Lung (tissue), 12 donors: Measurements from ENCODE around the gene FHAD1. TPM values are rescaled to one million over a fixed set of nuclear protein-coding genes. Genes with fewer than 3 reads are reported as not detected.

Experiments
- ATAC-seq: fragments of 200-7000 bp; cut with Tn5 transposase; one replicate; pipeline ENCODE4 v1.9.1; 2020; ENCODE audit warnings: moderate number of reproducible peaks; ENCODE audit not compliant: insufficient read depth, low FRiP score
- DNase-seq, 3 donors: peaks; one replicate each; pipeline ENCODE4 v3.0.0-alpha.2; 2013 to 2017
- H3K27ac ChIP-seq, 2 donors: one replicate each; pipeline ENCODE4 v1.5.1; 2013; ENCODE audit warnings: mild to moderate bottlenecking in 2 of 2, moderate library complexity in 2 of 2, control low read depth in 1 of 2, inconsistent platforms in 1 of 2, low read depth in 1 of 2, low read length in 1 of 2
- H3K27me3 ChIP-seq, 3 donors: one replicate each; pipeline ENCODE4 v1.5.1; 2013; ENCODE audit warnings: low read length in 2 of 3; ENCODE audit not compliant: control insufficient read depth in 3 of 3, insufficient read depth in 3 of 3
- H3K36me3 ChIP-seq, 4 donors: one replicate each; pipeline ENCODE4 v1.5.1; 2013; ENCODE audit warnings: low read length in 4 of 4, mild to moderate bottlenecking in 1 of 4, moderate library complexity in 1 of 4; ENCODE audit not compliant: control insufficient read depth in 4 of 4, insufficient read depth in 4 of 4
- H3K4me1 ChIP-seq, 5 donors: one replicate each; pipeline ENCODE4 v1.5.1; 2013; ENCODE audit warnings: low read length in 5 of 5, mild to moderate bottlenecking in 2 of 5, moderate library complexity in 1 of 5; ENCODE audit not compliant: control insufficient read depth in 5 of 5, insufficient read depth in 5 of 5
- H3K4me3 ChIP-seq: one replicate; pipeline ENCODE4 v1.5.1; 2013; ENCODE audit warnings: mild to moderate bottlenecking, control low read depth, moderate library complexity
- H3K9ac ChIP-seq, 2 donors: one replicate each; pipeline ENCODE4 v1.5.1; 2013; ENCODE audit warnings: low read length in 2 of 2, control low read depth in 1 of 2; ENCODE audit not compliant: insufficient read depth in 1 of 2
- H3K9me3 ChIP-seq, 4 donors: one replicate each; pipeline ENCODE4 v1.5.1; 2013; ENCODE audit warnings: low read length in 3 of 4, mild to moderate bottlenecking in 1 of 4, moderate library complexity in 1 of 4; ENCODE audit not compliant: control insufficient read depth in 4 of 4, insufficient read depth in 3 of 4
- WGBS, 2 donors: extraction: QIAGEN DNeasy Blood & Tissue Kit; methylation state at CpG; one replicate each; pipeline ENCODE4 v1.1.7; 2013; 5-methylcytosine and 5-hydroxymethylcytosine counted together
- polyA plus RNA-seq, 2 donors: library from polyadenylated mRNA; stranded (reverse); fragments of 200-250 nt; gene quantifications; one replicate each; pipeline ENCODE4 v1.2.1, GENCODE V29; 2013
- total RNA-seq, 2 donors: library from RNA; depleted of rRNA in 1 of 2; stranded (reverse); fragments of >200 nt in 1 of 2; gene quantifications; one replicate each; pipeline ENCODE4 v1.2.1, GENCODE V29; 2014 to 2021
- TF ChIP-seq, protein P1 (sequence below): IDR thresholded peaks from 2 replicates; pipeline ENCODE4 v1.5.1; 2012; ENCODE audit warnings: mild to moderate bottlenecking; ENCODE audit errors: control extremely low read depth, extremely low read depth
- donor health status: control.
- donor health status: control.
- donor health status: Bipolar disorder and iron deficiency.
- donor health status: healthy.
- donor health status: DM: yes; HTN: yes; CAD: no.

The FHAD1 gene
- total and polyA plus RNA-seq, 4 donors: 4.4 to 25.9 (median 9.2) TPM

DNA sequence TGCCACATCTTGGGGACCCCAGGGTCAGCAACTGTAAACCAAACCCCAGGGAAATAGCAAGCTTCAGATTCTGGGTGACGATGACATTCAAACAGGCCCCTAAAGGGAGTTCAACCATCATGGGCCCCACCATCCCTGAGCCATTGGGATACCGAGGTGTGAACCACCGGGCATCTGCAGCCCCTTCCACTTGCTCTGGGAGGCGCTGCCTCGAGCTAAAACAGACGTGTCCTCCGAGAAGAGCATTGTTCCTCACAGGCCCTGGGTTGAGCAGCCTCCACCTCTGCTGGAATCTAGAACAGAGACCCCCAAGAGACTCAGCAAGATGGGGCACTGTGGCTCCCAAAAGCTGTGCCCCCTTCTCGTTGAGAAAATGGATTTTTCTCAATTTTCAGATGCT, 143.6 kb downstream of the FHAD1 start:
- no peak overlapping the region for H3K27ac ChIP-seq
- H3K4me3 ChIP-seq: no peak overlapping the region
- H3K9me3 ChIP-seq: no peaks in the 10 kb centered on the region
- no peak for DNase-seq
- peaks cover 0 to 10% (median 0%) of the 10 kb centered on the region in 5 donors for H3K4me1 ChIP-seq
- H3K27me3 ChIP-seq: peaks cover 0 to 2% (median 2%) of the 10 kb centered on the region in 3 donors
- H3K36me3 ChIP-seq: no peaks in the 10 kb centered on the region
- WGBS, 2 donors: 91 to 92% methylated on average over 8 of the region's 8 CpGs
- no peak overlapping the region for H3K9ac ChIP-seq
- no peak for ATAC-seq
- TF ChIP-seq, protein P1, sequence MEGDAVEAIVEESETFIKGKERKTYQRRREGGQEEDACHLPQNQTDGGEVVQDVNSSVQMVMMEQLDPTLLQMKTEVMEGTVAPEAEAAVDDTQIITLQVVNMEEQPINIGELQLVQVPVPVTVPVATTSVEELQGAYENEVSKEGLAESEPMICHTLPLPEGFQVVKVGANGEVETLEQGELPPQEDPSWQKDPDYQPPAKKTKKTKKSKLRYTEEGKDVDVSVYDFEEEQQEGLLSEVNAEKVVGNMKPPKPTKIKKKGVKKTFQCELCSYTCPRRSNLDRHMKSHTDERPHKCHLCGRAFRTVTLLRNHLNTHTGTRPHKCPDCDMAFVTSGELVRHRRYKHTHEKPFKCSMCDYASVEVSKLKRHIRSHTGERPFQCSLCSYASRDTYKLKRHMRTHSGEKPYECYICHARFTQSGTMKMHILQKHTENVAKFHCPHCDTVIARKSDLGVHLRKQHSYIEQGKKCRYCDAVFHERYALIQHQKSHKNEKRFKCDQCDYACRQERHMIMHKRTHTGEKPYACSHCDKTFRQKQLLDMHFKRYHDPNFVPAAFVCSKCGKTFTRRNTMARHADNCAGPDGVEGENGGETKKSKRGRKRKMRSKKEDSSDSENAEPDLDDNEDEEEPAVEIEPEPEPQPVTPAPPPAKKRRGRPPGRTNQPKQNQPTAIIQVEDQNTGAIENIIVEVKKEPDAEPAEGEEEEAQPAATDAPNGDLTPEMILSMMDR: no peak

DNA sequence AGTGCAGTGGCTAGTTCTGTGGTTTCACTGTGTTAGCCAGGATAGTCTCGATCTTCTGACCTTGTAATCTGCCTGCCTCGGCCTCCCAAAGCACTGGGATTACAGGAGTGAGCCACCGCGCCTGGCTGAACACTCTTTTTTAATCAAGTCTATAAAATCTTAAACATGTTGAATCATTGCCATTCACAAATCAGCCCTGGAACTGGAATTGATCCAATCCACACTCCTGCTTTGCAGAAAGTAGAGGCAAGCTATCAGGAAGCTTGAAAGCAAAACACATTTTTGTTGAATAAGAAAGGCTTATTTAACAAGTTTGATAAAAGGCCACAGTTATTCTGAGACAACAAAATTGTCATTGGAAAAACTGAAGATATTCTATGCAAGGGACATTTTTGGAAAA, 144.3 kb downstream of the FHAD1 start:
- WGBS, 2 donors: 91 to 94% methylated on average over 4 of the region's 4 CpGs
- TF ChIP-seq, protein P1: no peak
- peaks cover 0 to 2% (median 0%) of the 10 kb centered on the region in 3 donors for H3K27me3 ChIP-seq

DNA sequence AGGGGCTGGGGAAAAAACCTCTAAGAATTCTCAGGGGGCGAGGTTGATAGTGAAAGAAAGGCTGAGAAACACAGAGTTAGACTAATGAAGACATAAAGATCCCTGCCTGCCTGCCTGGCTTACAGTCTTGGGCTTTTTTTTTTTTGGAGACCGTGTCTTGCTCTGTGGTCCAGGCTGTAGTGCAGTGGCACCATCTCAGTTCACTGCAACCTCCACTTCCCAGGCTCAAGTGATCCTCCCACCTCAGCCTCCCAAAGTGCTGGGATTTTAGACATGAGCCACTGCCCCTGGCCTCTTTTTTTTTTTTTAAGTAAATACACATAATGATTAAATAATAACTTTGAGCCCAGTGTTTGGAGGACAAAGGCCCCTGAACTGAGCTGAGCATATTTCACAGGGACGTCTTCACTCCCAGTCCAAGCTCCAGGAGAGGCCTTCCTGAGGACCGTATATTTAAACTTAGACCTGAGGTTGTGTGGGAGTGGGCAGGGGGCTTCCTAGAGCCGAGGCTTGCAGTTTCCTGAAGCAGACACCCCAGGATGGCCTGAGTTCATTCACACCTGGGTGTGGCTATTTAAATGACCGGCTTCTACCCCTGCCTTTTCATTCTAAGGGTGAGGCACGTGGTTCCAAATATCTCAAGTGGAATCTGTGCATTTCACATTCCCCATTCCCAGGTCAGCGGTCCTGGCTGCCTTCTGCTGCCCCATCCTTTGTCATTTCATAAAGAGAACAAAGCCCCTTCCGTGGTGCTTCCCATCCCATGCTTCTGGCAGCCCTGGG, 146.6 kb downstream of the FHAD1 start:
- 69 to 77% methylated on average over 9 of the region's 9 CpGs for WGBS, 2 donors
- DNase-seq: no peak

More for the DNA sequence above, 144.3 kb downstream of the FHAD1 start:
- Histone ChIP-seq H3K36me3 (no peaks in the 10 kb centered on the region), H3K27ac (no peak overlapping the region), H3K9me3 (no peaks in the 10 kb centered on the region), H3K9ac (no peak overlapping the region), H3K4me1 (peaks cover 0 to 3% (median 0%) of the 10 kb centered on the region in 5 donors), H3K4me3 (no peak overlapping the region)
- ATAC-seq: no peak
- DNase-seq: no peak

More for the DNA sequence above, 146.6 kb downstream of the FHAD1 start:
- H3K9me3 ChIP-seq: no peaks in the 10 kb centered on the region
- H3K27ac ChIP-seq: no peak overlapping the region
- no peak overlapping the region for H3K4me3 ChIP-seq
- H3K27me3 ChIP-seq: peaks cover 0 to 2% (median 0%) of the 10 kb centered on the region in 3 donors
- H3K9ac ChIP-seq: no peak overlapping the region
- no peaks in the 10 kb centered on the region for H3K36me3 ChIP-seq
- TF ChIP-seq, protein P1: no peak
- no peak for ATAC-seq
- no peaks in the 10 kb centered on the region for H3K4me1 ChIP-seq
